Trophoblast cell (in vitro differentiated cells and primary cell): Measurements from ENCODE around the gene KATNAL2.

Source experiments
- DNase-seq, 2 donors: peaks; one replicate each; pipeline ENCODE4 v3.0.0-alpha.2; 2016
- H2AFZ ChIP-seq: 2 replicates; pipeline ENCODE4 v1.6.1; 2013; ENCODE audit warnings: low read length, moderate library complexity, mild to moderate bottlenecking; ENCODE audit not compliant: insufficient read depth, poor library complexity
- H2AK5ac ChIP-seq: 2 replicates; pipeline ENCODE4 v1.6.1; 2013; ENCODE audit warnings: mild to moderate bottlenecking, low read length
- H2BK120ac ChIP-seq: 2 replicates; pipeline ENCODE4 v1.6.1; 2013; ENCODE audit warnings: low read length, mild to moderate bottlenecking, moderate library complexity; ENCODE audit not compliant: insufficient read depth, poor library complexity
- H2BK12ac ChIP-seq: 2 replicates; pipeline ENCODE4 v1.6.1; 2013; ENCODE audit warnings: mild to moderate bottlenecking, low read length, moderate library complexity
- H2BK5ac ChIP-seq: 2 replicates; pipeline ENCODE4 v1.6.1; 2013; ENCODE audit warnings: low read length, low read depth, moderate library complexity, mild to moderate bottlenecking; ENCODE audit not compliant: poor library complexity
- H3K14ac ChIP-seq: 2 replicates; pipeline ENCODE4 v1.6.1; 2013; ENCODE audit warnings: mild to moderate bottlenecking, low read length
- H3K18ac ChIP-seq: 2 replicates; pipeline ENCODE4 v1.6.1; 2013; ENCODE audit warnings: mild to moderate bottlenecking, low read length
- H3K23ac ChIP-seq: 2 replicates; pipeline ENCODE4 v1.6.1; 2013; ENCODE audit warnings: low read length
- H3K27ac ChIP-seq: 2 replicates; pipeline ENCODE4 v1.5.1; 2013; ENCODE audit warnings: low read depth, mild to moderate bottlenecking, inconsistent platforms, low read length, moderate library complexity
- H3K27me3 ChIP-seq: 2 replicates; pipeline ENCODE4 v1.6.1; 2013; ENCODE audit warnings: inconsistent platforms, mild to moderate bottlenecking, low read length, moderate library complexity; ENCODE audit not compliant: insufficient read depth
- H3K36me3 ChIP-seq, 2 experiments: 1 replicate in 1 of 2; 2 replicates in 1 of 2; pipeline ENCODE4 v1.6.1; 2013; ENCODE audit warnings: low read length in 2 of 2, mild to moderate bottlenecking in 2 of 2, moderate library complexity in 1 of 2; ENCODE audit not compliant: insufficient read depth in 2 of 2, control insufficient read depth in 1 of 2
- H3K4ac ChIP-seq: 2 replicates; pipeline ENCODE4 v1.6.1; 2013; ENCODE audit warnings: low read depth, mild to moderate bottlenecking, low read length, moderate library complexity
- H3K4me1 ChIP-seq, 2 experiments: 1 replicate in 1 of 2; 2 replicates in 1 of 2; pipeline ENCODE4 v1.6.1; 2013; ENCODE audit warnings: low read length in 2 of 2, mild to moderate bottlenecking in 2 of 2, moderate library complexity in 1 of 2; ENCODE audit not compliant: insufficient read depth in 2 of 2, control insufficient read depth in 1 of 2
- H3K4me2 ChIP-seq: 2 replicates; pipeline ENCODE4 v1.6.1; 2013; ENCODE audit warnings: inconsistent platforms, mild to moderate bottlenecking, low read length, moderate library complexity
- H3K4me3 ChIP-seq: 2 replicates; pipeline ENCODE4 v1.5.1; 2013; ENCODE audit warnings: mild to moderate bottlenecking, low read depth, low read length, inconsistent platforms
- H3K79me1 ChIP-seq: one replicate; pipeline ENCODE4 v1.6.1; 2013; ENCODE audit warnings: low read length
- H3K79me2 ChIP-seq: 2 replicates; pipeline ENCODE4 v1.6.1; 2013; ENCODE audit warnings: low read length, mild to moderate bottlenecking; ENCODE audit not compliant: control insufficient read depth, insufficient read depth, poor library complexity
- H3K9ac ChIP-seq: 2 replicates; pipeline ENCODE4 v1.6.1; 2013; ENCODE audit warnings: mild to moderate bottlenecking, low read length
- H3K9me3 ChIP-seq: 2 replicates; pipeline ENCODE4 v1.6.1; 2013; ENCODE audit warnings: low read depth, mild to moderate bottlenecking, control low read depth, inconsistent platforms, low read length; ENCODE audit not compliant: insufficient read depth
- H4K12ac ChIP-seq: 2 replicates; pipeline ENCODE4 v1.6.1; 2013; ENCODE audit warnings: low read depth, mild to moderate bottlenecking, low read length, moderate library complexity
- H4K8ac ChIP-seq: 2 replicates; pipeline ENCODE4 v1.6.1; 2013; ENCODE audit warnings: low read depth, mild to moderate bottlenecking, low read length, moderate library complexity
- H4K91ac ChIP-seq: one replicate; pipeline ENCODE4 v1.6.1; 2013; ENCODE audit warnings: low read depth, mild to moderate bottlenecking, low read length, moderate library complexity
- WGBS: extraction: QIAGEN DNeasy Blood & Tissue Kit; methylation state at CpG from one replicate; pipeline ENCODE4 v1.1.7; 2013; ENCODE audit warnings: missing lambda C conversion rate; ENCODE audit not compliant: insufficient read length, insufficient coverage; ENCODE audit errors: extremely low coverage; 5-methylcytosine and 5-hydroxymethylcytosine counted together

The KATNAL2 gene

GRCh38 chr18:47040982-47041381, 123.6 kb downstream of the KATNAL2 start:
- no peak overlapping the region for H4K91ac ChIP-seq
- H3K4ac ChIP-seq = no peak overlapping the region
- no peak overlapping the region for H3K9ac ChIP-seq
- H4K8ac ChIP-seq = no peak overlapping the region
- H2BK12ac ChIP-seq = no peak overlapping the region
- H2AK5ac ChIP-seq = no peak overlapping the region
- H3K4me2 ChIP-seq = no peak overlapping the region
- DNase-seq = no peak
- H3K27me3 ChIP-seq = no peaks in the 10 kb centered on the region
- no peak overlapping the region for H3K14ac ChIP-seq
- no peak overlapping the region for H3K4me3 ChIP-seq
- WGBS = no CpG with 5 or more reads among the region's 6 CpGs
- no peak overlapping the region for H4K12ac ChIP-seq
- H3K23ac ChIP-seq = no peak overlapping the region
- no peak overlapping the region for H3K18ac ChIP-seq
- H3K27ac ChIP-seq = no peak overlapping the region
- H3K36me3 ChIP-seq = no peaks in the 10 kb centered on the region
- no peak overlapping the region for H2BK5ac ChIP-seq
- no peak overlapping the region for H2BK120ac ChIP-seq
- H2AFZ ChIP-seq = no peak overlapping the region
- no peaks in the 10 kb centered on the region for H3K79me1 ChIP-seq
- H3K4me1 ChIP-seq = no peaks in the 10 kb centered on the region
- no peaks in the 10 kb centered on the region for H3K9me3 ChIP-seq
- no peaks in the 10 kb centered on the region for H3K79me2 ChIP-seq

GRCh38 chr18:47050468-47050867, 133.1 kb downstream of the KATNAL2 start:
- H3K14ac ChIP-seq = no peak overlapping the region
- peak; percentile 4 to 70 for DNase-seq
- H3K27me3 ChIP-seq = no peaks in the 10 kb centered on the region
- H3K4ac ChIP-seq = no peak overlapping the region
- H4K8ac ChIP-seq = no peak overlapping the region
- no peak overlapping the region for H2BK120ac ChIP-seq
- H3K79me2 ChIP-seq = no peaks in the 10 kb centered on the region
- H3K4me3 ChIP-seq = no peak overlapping the region
- H3K36me3 ChIP-seq = no peaks in the 10 kb centered on the region
- H3K4me2 ChIP-seq = no peak overlapping the region
- no peak overlapping the region for H2BK12ac ChIP-seq
- H2AK5ac ChIP-seq = no peak overlapping the region
- H2BK5ac ChIP-seq = no peak overlapping the region
- no peaks in the 10 kb centered on the region for H3K4me1 ChIP-seq
- no peak overlapping the region for H3K18ac ChIP-seq
- no peaks in the 10 kb centered on the region for H3K9me3 ChIP-seq
- H3K23ac ChIP-seq = no peak overlapping the region
- H2AFZ ChIP-seq = no peak overlapping the region
- H4K91ac ChIP-seq = no peak overlapping the region
- H3K27ac ChIP-seq = no peak overlapping the region
- no CpG with 5 or more reads among the region's 7 CpGs for WGBS
- no peak overlapping the region for H3K9ac ChIP-seq
- H3K79me1 ChIP-seq = no peaks in the 10 kb centered on the region
- no peak overlapping the region for H4K12ac ChIP-seq

GRCh38 chr18:47054369-47054768, 137.0 kb downstream of the KATNAL2 start:
- Histone ChIP-seq H3K27ac (no peak overlapping the region), H2BK12ac (no peak overlapping the region), H3K9ac (no peak overlapping the region), H3K14ac (no peak overlapping the region), H3K36me3 (no peaks in the 10 kb centered on the region), H4K91ac (no peak overlapping the region), H2BK120ac (no peak overlapping the region), H4K12ac (no peak overlapping the region), H3K27me3 (no peaks in the 10 kb centered on the region), H3K4me2 (no peak overlapping the region), H3K79me1 (no peaks in the 10 kb centered on the region), H3K79me2 (no peaks in the 10 kb centered on the region), H2AFZ (no peak overlapping the region), H2BK5ac (no peak overlapping the region), H3K23ac (no peak overlapping the region), H4K8ac (no peak overlapping the region), H2AK5ac (no peak overlapping the region), H3K4me3 (no peak overlapping the region), H3K18ac (no peak overlapping the region), H3K9me3 (no peaks in the 10 kb centered on the region), H3K4ac (no peak overlapping the region), H3K4me1 (no peaks in the 10 kb centered on the region)
- no peak for DNase-seq
- no CpG with 5 or more reads among the region's 5 CpGs for WGBS

- Histone ChIP-seq H2BK12ac (no peak overlapping the region), H2BK5ac (no peak overlapping the region), H3K36me3 (no peaks in the 10 kb centered on the region), H4K91ac (no peak overlapping the region), H3K79me2 (no peaks in the 10 kb centered on the region), H2AFZ (no peak overlapping the region), H3K14ac (no peak overlapping the region), H3K4me3 (no peak overlapping the region), H4K8ac (no peak overlapping the region), H3K18ac (no peak overlapping the region), H4K12ac (no peak overlapping the region), H3K4me2 (no peak overlapping the region), H3K4me1 (no peaks in the 10 kb centered on the region), H3K9me3 (no peaks in the 10 kb centered on the region), H3K23ac (no peak overlapping the region), H3K9ac (no peak overlapping the region), H3K27me3 (no peaks in the 10 kb centered on the region), H2AK5ac (no peak overlapping the region), H3K4ac (no peak overlapping the region), H3K27ac (no peak overlapping the region), H2BK120ac (no peak overlapping the region), H3K79me1 (no peaks in the 10 kb centered on the region)
- no CpG with 5 or more reads among the region's 2 CpGs for WGBS
- no peak for DNase-seq
These were observed 145.1 kb downstream of the KATNAL2 start for GRCh38 chr18:47062471-47062870.
